Stimulated activated naive CD8-positive, alpha-beta T cell treated with anti-CD3 and anti-CD28 coated beads, Interleukin-15, amount 100 ng/mL, for 72 hours (primary cell): ENCODE measurements around the gene WBP2.
"Not testable (repeated sequence)": the region's sequence is repeated elsewhere in the genome, so short reads cannot be mapped to it uniquely, and the experiment has no call there.

Experiments used
- ATAC-seq: fragments of 150-1000 bp; cut with Tn5 transposase; 2 replicates; pipeline ENCODE4 v1.10.0; 2021; ENCODE audit warnings: mild to moderate bottlenecking, moderate library complexity
- DNase-seq, 2 donors: peaks; one replicate each; pipeline ENCODE4 v3.0.0; 2021 to 2022
- H3K27ac Mint-ChIP-seq, 2 donors: one replicate each; pipeline ENCODE4 v1.8.0; 2022; ENCODE audit warnings: mild to moderate bottlenecking in 2 of 2, mixed read lengths in 2 of 2, moderate library complexity in 2 of 2
- H3K27me3 Mint-ChIP-seq: one replicate; pipeline ENCODE4 v1.8.0; 2022; ENCODE audit warnings: mixed read lengths
- H3K4me1 Mint-ChIP-seq: one replicate; pipeline ENCODE4 v1.8.0; 2022; ENCODE audit warnings: mild to moderate bottlenecking, mixed read lengths
- H3K4me3 Mint-ChIP-seq, 2 donors: one replicate each; pipeline ENCODE4 v1.8.0; 2022; ENCODE audit warnings: mild to moderate bottlenecking in 2 of 2, mixed read lengths in 2 of 2, moderate library complexity in 1 of 2
- H3K9me3 Mint-ChIP-seq, 2 donors: one replicate each; pipeline ENCODE4 v1.8.0; 2022; ENCODE audit warnings: mixed read lengths in 2 of 2

Gene WBP2

GRCh38 chr17:75876190-75876937 is 21.2 kb upstream of the WBP2 start:
- peak overlapping the region; percentile 92 for H3K4me3 Mint-ChIP-seq
- peaks cover 60% of the 10 kb centered on the region for H3K4me1 Mint-ChIP-seq
- peak; percentile 72 for ATAC-seq
- peak; percentile 67 to 84 for DNase-seq
- H3K27ac Mint-ChIP-seq = peak overlapping the region; percentile 89 to 94
- H3K27me3 Mint-ChIP-seq = peaks cover 9% of the 10 kb centered on the region
- no peaks in the 10 kb centered on the region for H3K9me3 Mint-ChIP-seq

GRCh38 chr17:75875940-75876189 is 20.7 kb upstream of the WBP2 start:
- Mint-ChIP-seq H3K27me3 (peaks cover 9% of the 10 kb centered on the region), H3K9me3 (no peaks in the 10 kb centered on the region), H3K4me3 (peak overlapping the region; percentile 92), H3K27ac (peak overlapping the region; percentile 89 to 94), H3K4me1 (peaks cover 59% of the 10 kb centered on the region)
- DNase-seq = no peak
- ATAC-seq = no peak

DNA sequence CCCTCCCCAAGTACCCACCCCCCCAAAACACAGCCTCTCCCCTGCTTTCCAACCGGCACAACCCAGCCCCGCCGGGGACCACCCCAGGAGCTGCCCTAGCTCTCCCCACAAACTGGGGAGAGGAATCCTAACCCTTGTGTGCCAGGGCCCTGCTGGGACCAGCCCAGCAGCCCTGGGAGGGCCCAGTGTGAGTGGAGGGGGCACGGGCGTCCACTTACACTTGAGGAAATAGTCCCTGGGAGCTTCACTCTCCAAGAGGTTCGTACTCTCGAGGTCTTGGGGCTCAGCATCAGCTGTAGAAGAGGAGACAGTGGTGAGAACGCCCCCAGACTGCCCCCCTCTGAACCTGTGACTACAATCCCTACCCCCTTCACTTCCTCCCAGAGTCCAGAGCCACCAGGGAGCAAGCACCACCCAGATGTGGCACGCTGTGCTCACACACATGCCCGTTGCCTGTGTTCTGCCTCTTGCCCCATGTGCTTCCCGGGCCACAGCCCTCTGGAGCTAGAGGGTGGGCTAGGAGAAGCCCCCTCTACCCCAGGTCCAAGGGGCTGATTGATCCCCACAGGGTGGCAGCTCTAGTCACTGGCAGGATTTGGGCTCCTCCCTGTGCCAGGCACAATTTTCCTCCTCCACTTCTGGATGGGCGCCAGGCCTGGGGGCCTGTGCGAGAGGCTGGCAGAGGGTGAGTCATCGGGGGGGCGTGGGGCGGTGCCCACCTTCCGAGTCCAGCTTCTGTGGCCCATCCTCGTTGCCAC is 20.2 kb upstream of the WBP2 start:
- peaks cover 5% of the 10 kb centered on the region for H3K27me3 Mint-ChIP-seq
- peaks cover 59% of the 10 kb centered on the region for H3K4me1 Mint-ChIP-seq
- H3K9me3 Mint-ChIP-seq = no peaks in the 10 kb centered on the region
- ATAC-seq (no peak), DNase-seq (no peak)
- H3K4me3 Mint-ChIP-seq = peak overlapping the region; percentile 92
- H3K27ac Mint-ChIP-seq = peak overlapping the region in 1 of 2 donors; percentile 89

DNA sequence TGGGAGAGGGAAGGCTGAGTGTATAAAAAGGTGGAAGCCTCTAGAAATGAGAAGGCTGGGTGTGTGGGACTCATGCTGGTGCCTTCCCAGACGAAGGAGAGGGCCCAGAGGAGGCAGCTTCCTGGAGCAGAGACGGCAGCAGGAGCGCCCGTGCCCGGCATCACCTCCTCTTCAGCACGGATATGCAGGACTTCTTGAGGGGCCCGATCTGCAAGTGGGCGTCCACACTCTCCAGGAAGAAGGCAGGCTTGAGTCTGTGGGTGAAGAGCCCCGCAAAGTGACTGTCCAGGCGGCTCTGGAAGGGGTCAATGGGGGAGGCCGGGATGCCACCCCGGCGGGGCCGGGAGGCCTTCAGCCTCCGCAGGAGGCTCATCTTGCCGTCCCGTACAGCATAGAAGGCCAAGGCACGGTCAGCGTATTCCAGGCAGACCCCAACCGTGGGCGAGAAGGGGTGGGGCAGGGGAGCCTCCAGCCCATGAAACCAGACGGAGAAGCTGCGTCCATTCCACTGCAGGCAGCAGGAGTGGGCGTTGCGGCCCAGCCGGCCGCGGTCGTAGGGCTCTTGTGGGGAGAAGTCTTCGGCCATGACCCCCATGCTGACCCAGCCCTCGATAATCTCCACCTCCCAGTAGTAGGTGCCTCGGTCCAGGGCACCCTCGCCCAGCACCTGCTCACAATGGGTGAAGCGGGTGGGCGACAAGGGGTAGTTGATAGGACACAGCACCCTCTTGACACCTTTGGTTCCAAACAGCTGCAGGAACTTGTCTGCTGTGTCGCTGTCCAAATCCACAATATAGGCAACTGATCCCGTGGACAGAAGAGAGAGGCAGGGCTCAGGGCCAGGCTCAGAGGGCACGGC is 19.4 kb upstream of the WBP2 start:
- ATAC-seq = no peak
- H3K27me3 Mint-ChIP-seq = no peaks in the 10 kb centered on the region
- H3K27ac Mint-ChIP-seq = peak overlapping the region in 1 of 2 donors; percentile 73
- H3K4me1 Mint-ChIP-seq = peaks cover 59% of the 10 kb centered on the region
- no peaks in the 10 kb centered on the region for H3K9me3 Mint-ChIP-seq
- DNase-seq = no peak
- peak overlapping the region in 1 of 2 donors; percentile 21 for H3K4me3 Mint-ChIP-seq

GRCh38 chr17:75873587-75874322 is 18.6 kb upstream of the WBP2 start:
- DNase-seq (no peak), ATAC-seq (no peak)
- peak overlapping the region in 1 of 2 donors; percentile 73 for H3K27ac Mint-ChIP-seq
- H3K27me3 Mint-ChIP-seq = no peaks in the 10 kb centered on the region
- no peaks in the 10 kb centered on the region for H3K9me3 Mint-ChIP-seq
- H3K4me1 Mint-ChIP-seq = peaks cover 54% of the 10 kb centered on the region
- peak overlapping the region in 1 of 2 donors; percentile 21 for H3K4me3 Mint-ChIP-seq

- H3K27me3 Mint-ChIP-seq = no peaks in the 10 kb centered on the region
- H3K9me3 Mint-ChIP-seq = no peaks in the 10 kb centered on the region
- no peak overlapping the region for H3K4me3 Mint-ChIP-seq
- peak overlapping the region; percentile 25 to 78 for H3K27ac Mint-ChIP-seq
- ATAC-seq = no peak
- DNase-seq = no peak
- peaks cover 48% of the 10 kb centered on the region for H3K4me1 Mint-ChIP-seq
Measured at GRCh38 chr17:75872434-75873351, 17.6 kb upstream of the WBP2 start.

- not testable (repeated sequence) for ATAC-seq, DNase-seq, H3K27ac Mint-ChIP-seq, H3K4me3 Mint-ChIP-seq, H3K9me3 Mint-ChIP-seq, H3K27me3 Mint-ChIP-seq
- peaks cover 26% of the 10 kb centered on the region for H3K4me1 Mint-ChIP-seq
Measured at GRCh38 chr17:75870228-75870627, 15.1 kb upstream of the WBP2 start.

GRCh38 chr17:75869282-75870141 is 14.4 kb upstream of the WBP2 start:
- H3K4me3 Mint-ChIP-seq = no peak overlapping the region

DNA sequence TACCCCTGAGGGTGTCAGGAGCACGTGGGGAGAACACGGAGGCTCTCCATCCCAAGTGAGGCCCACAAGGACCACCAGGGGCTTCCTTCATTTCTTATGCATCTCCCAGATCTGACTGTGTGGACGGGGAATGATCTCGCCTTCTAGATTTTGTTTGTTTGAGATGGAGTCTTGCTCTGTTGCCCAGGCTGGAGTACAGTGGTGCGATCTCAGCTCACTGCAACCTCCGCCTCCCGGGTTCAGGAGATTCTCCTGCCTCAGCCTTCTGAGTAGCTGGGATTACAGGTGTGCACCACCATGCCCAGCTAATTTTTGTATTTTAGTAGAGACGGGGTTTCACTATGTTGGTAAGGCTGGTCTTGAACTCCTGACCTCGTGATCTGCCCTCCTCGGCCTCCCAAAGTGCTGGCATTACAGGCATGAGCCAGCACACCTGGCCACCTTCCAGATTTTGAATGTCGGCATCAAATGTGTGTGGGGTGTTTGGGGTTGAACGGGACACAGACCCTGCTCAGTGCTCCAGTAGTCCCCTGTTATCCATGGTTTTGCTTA is 13.7 kb upstream of the WBP2 start:
- H3K27ac Mint-ChIP-seq, H3K9me3 Mint-ChIP-seq, DNase-seq, H3K4me3 Mint-ChIP-seq, ATAC-seq, H3K27me3 Mint-ChIP-seq: not testable (repeated sequence)
- peaks cover 32% of the 10 kb centered on the region for H3K4me1 Mint-ChIP-seq

More at GRCh38 chr17:75869282-75870141, 14.4 kb upstream of the WBP2 start:
- Mint-ChIP-seq H3K27ac (no peak overlapping the region), H3K9me3 (no peaks in the 10 kb centered on the region), H3K27me3 (no peaks in the 10 kb centered on the region), H3K4me1 (peaks cover 31% of the 10 kb centered on the region)
- no peak for DNase-seq
- ATAC-seq = no peak

DNA sequence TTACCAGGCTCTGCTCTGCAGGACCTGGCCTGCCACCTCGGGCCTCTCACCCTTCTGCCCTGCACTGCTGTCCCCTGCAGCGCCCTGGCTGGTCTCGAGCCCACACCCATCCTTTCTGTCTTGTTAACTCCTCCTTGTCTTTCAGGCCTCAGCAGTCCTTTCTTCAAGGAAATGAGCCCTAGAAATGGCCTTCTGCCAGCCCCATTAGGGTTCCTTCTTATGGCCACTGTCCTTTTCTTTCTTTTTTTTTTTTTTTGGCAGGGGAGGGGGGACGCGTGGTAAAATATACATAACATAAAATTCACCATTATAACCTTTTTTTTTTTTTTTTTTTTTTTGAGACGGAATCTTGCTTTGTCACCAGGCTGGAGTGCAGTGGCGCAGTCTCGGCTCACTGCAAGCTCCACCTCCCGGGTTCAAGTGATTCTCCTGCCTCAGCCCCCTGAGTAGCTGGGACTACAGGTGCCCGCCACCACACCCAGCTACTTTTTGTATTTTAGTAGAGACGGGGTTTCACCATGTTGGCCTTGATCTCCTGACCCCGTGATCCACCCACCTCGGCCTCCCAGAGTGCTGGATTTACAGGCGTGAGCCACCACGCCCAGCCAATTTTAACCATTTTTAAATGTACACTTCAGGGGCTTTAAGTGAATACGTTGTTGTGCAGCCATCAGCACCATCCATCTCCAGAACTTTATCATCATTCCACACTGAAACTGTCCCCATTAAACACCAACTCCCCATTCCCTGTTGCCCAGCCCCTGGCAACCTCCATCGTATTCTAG is 10.5 kb upstream of the WBP2 start:
- not testable (repeated sequence) for ATAC-seq, H3K27me3 Mint-ChIP-seq, H3K9me3 Mint-ChIP-seq, DNase-seq
- Mint-ChIP-seq H3K4me3 (peak overlapping the region in 1 of 2 donors; percentile 26), H3K4me1 (peaks cover 22% of the 10 kb centered on the region), H3K27ac (peak overlapping the region; percentile 52 to 59)

GRCh38 chr17:75864887-75865286 is 9.8 kb upstream of the WBP2 start:
- H3K27me3 Mint-ChIP-seq, DNase-seq, H3K9me3 Mint-ChIP-seq: not testable (repeated sequence)
- H3K4me1 Mint-ChIP-seq = peaks cover 22% of the 10 kb centered on the region
- peak overlapping the region in 1 of 2 donors; percentile 65 for H3K27ac Mint-ChIP-seq
- H3K4me3 Mint-ChIP-seq = peak overlapping the region; percentile 22 to 47
- peak; percentile 58 for ATAC-seq

DNA sequence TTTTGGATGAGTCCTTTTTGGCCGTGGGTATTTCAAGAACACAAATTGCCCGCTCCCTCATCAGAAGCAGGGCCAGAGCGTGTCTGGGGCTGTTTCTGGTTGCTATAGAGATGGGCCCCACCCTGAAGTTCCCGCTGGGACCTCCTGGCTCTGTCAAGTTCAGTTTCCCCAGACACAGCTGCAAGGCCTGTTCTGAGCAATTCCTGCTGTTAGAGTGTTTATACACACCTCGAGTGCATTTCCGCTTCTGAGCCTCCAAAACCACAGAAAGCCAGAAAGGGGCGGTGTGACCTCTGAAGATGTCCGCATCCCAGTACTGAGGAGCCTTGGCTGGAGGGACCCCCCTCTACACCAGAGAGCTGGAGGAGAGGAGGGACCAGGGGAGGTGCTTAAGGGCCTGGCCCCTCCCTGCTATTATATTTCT is 9.3 kb upstream of the WBP2 start:
- Mint-ChIP-seq H3K9me3 (no peaks in the 10 kb centered on the region), H3K27ac (peak overlapping the region in 1 of 2 donors; percentile 65), H3K4me1 (peaks cover 25% of the 10 kb centered on the region), H3K4me3 (peak overlapping the region; percentile 47 to 54), H3K27me3 (no peaks in the 10 kb centered on the region)
- DNase-seq = peak in 1 of 2 donors; percentile 60
- peak; percentile 86 for ATAC-seq

DNA sequence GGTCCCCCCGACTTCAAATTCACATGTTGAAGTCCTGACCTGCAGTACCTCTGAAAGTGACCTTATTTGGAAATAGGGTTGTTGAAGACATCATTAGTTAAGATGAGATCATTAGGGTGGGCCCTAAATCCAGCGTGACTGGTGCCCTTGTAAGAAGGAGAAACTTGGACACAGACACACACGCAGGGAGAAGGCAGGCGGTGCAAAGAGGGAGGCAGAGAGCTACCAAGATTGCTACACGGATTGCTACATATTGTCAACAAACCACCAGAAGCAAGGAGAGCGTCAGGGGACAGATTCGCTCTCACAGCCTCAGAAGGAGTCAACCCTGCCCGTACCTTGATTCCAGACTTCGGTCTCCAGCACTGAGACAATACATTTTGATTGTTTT is 6.8 kb upstream of the WBP2 start:
- Mint-ChIP-seq H3K9me3 (no peaks in the 10 kb centered on the region), H3K4me1 (peaks cover 42% of the 10 kb centered on the region), H3K4me3 (no peak overlapping the region), H3K27me3 (no peaks in the 10 kb centered on the region), H3K27ac (peak overlapping the region in 1 of 2 donors; percentile 61)
- DNase-seq (no peak), ATAC-seq (no peak)
